Smooth muscle cell (in vitro differentiated cells): Measurements from ENCODE around the gene FAM200C. TPM values are rescaled to one million over a fixed set of nuclear protein-coding genes. Genes with fewer than 3 reads are reported as not detected.

Source experiments
- DNase-seq: peaks from one replicate; lab custom pipeline; 2025; ENCODE audit not compliant: unreplicated experiment; lab: John Stamatoyannopoulos, UW
- H2AFZ ChIP-seq: fragments of 200-600 bp; sonication (generic); 2 replicates; pipeline ENCODE4 v1.6.0; 2016; ENCODE audit warnings: antibody characterized with exemption, low read depth, mild to moderate bottlenecking
- H3F3A ChIP-seq: fragments of 200-600 bp; sonication (generic); 2 replicates; pipeline ENCODE4 v1.6.0; 2017; ENCODE audit warnings: antibody characterized with exemption, low read depth
- H3K27ac ChIP-seq: fragments of 200-600 bp; sonication (generic); 2 replicates; pipeline ENCODE4 v1.5.1; 2016; ENCODE audit warnings: low read depth, mild to moderate bottlenecking
- H3K27me3 ChIP-seq: fragments of 200-600 bp; sonication (generic); 2 replicates; pipeline ENCODE4 v1.6.1; 2016; ENCODE audit warnings: low read depth, mild to moderate bottlenecking
- H3K36me3 ChIP-seq: fragments of 200-600 bp; sonication (generic); 2 replicates; pipeline ENCODE4 v1.5.1; 2016; ENCODE audit warnings: low read depth
- H3K4me1 ChIP-seq: fragments of 200-600 bp; sonication (generic); 2 replicates; pipeline ENCODE4 v1.5.1; 2016; ENCODE audit warnings: low read depth
- H3K4me2 ChIP-seq: fragments of 200-600 bp; sonication (generic); 2 replicates; pipeline ENCODE4 v1.6.0; 2016; ENCODE audit warnings: mild to moderate bottlenecking
- H3K4me3 ChIP-seq: fragments of 200-600 bp; sonication (generic); 2 replicates; pipeline ENCODE4 v1.5.1; 2016; ENCODE audit warnings: mild to moderate bottlenecking
- H3K79me2 ChIP-seq: fragments of 200-600 bp; sonication (generic); 2 replicates; pipeline ENCODE4 v1.6.0; 2016; ENCODE audit warnings: low read depth, mild to moderate bottlenecking
- H3K9ac ChIP-seq: fragments of 200-600 bp; sonication (generic); 2 replicates; pipeline ENCODE4 v1.6.0; 2016; ENCODE audit warnings: low read depth
- H3K9me3 ChIP-seq: fragments of 200-600 bp; sonication (generic); replicated peaks from 2 replicates; pipeline ENCODE4 v1.5.1; 2016; ENCODE audit warnings: low read depth
- H4K20me1 ChIP-seq: fragments of 200-600 bp; sonication (generic); 2 replicates; pipeline ENCODE4 v1.6.0; 2016; ENCODE audit warnings: low read depth
- CTCF ChIP-seq: fragments of 200-600 bp; sonication (generic); IDR thresholded peaks from 2 replicates; pipeline ENCODE4 v1.5.1; 2017; ENCODE audit warnings: borderline replicate concordance, mild to moderate bottlenecking, antibody characterized with exemption; ENCODE audit not compliant: insufficient read depth, poor library complexity, severe bottlenecking
- WGBS: methylation state at CpG from one replicate; pipeline ENCODE4 v1.1.7; 2016; ENCODE audit warnings: low lambda C conversion rate; 5-methylcytosine and 5-hydroxymethylcytosine counted together
- polyA plus RNA-seq: library from polyadenylated mRNA; unstranded; fragments of >200 nt; fragmentation: Nextera tagmentation; extraction: Ambion mirVana; gene quantifications from 2 replicates; pipeline ENCODE4 v1.2.1, GENCODE V29; 2016
- total RNA-seq: library from RNA; depleted of rRNA; stranded (reverse); fragments of >200 nt; gene quantifications from 2 replicates; pipeline ENCODE4 v1.2.3, GENCODE V29; 2014

The FAM200C gene
- total and polyA plus RNA-seq, 2 experiments from 2014 or later: 1.5 to 1.8 TPM

GRCh38 chr5:160354666-160355065 is 45.2 kb downstream of the FAM200C start:
- Histone ChIP-seq H3K9ac (no peak overlapping the region), H3K79me2 (no peaks in the 10 kb centered on the region), H3K27me3 (no peaks in the 10 kb centered on the region), H3K36me3 (no peaks in the 10 kb centered on the region), H3K27ac (no peak overlapping the region), H3F3A (no peaks in the 10 kb centered on the region), H4K20me1 (no peaks in the 10 kb centered on the region), H3K4me1 (peaks cover 4% of the 10 kb centered on the region), H3K4me3 (no peak overlapping the region), H3K9me3 (no peaks in the 10 kb centered on the region), H3K4me2 (no peak overlapping the region), H2AFZ (no peak overlapping the region)
- no peak for DNase-seq
- WGBS: 97% methylated on average over 14 of the region's 14 CpGs
- no peak for TF ChIP-seq CTCF

- TF ChIP-seq CTCF: no peak
- Histone ChIP-seq H3K27me3 (no peaks in the 10 kb centered on the region), H3F3A (no peaks in the 10 kb centered on the region), H3K4me3 (no peak overlapping the region), H3K36me3 (no peaks in the 10 kb centered on the region), H2AFZ (no peak overlapping the region), H3K4me2 (no peak overlapping the region), H3K4me1 (no peaks in the 10 kb centered on the region), H4K20me1 (no peaks in the 10 kb centered on the region), H3K9ac (no peak overlapping the region), H3K27ac (no peak overlapping the region), H3K9me3 (no peaks in the 10 kb centered on the region), H3K79me2 (no peaks in the 10 kb centered on the region)
- no peak for DNase-seq
- WGBS: 92% methylated on average over 8 of the region's 8 CpGs
These were observed 46.5 kb downstream of the FAM200C start for GRCh38 chr5:160353379-160353778.

GRCh38 chr5:160352308-160352707 is 47.5 kb downstream of the FAM200C start:
- H3K79me2 ChIP-seq: no peaks in the 10 kb centered on the region
- WGBS: 96% methylated on average over 4 of the region's 4 CpGs

More at GRCh38 chr5:160352308-160352707, 47.5 kb downstream of the FAM200C start:
- no peak overlapping the region for H3K27ac ChIP-seq
- H2AFZ ChIP-seq: no peak overlapping the region
- H3K4me1 ChIP-seq: no peaks in the 10 kb centered on the region
- no peaks in the 10 kb centered on the region for H3K9me3 ChIP-seq
- no peak overlapping the region for H3K9ac ChIP-seq
- no peak for DNase-seq
- no peaks in the 10 kb centered on the region for H3F3A ChIP-seq
- TF ChIP-seq CTCF: no peak
- H3K4me3 ChIP-seq: no peak overlapping the region
- no peak overlapping the region for H3K4me2 ChIP-seq
- no peaks in the 10 kb centered on the region for H4K20me1 ChIP-seq
- H3K27me3 ChIP-seq: no peaks in the 10 kb centered on the region
- no peaks in the 10 kb centered on the region for H3K36me3 ChIP-seq
